Measurements from ENCODE around the gene FAT1.

GRCh38 chr4:186602978-186603377 lies 120.7 kb downstream of the FAT1 start:
- TF ChIP-seq CTCF (IDR thresholded peaks at IDR 0.05), result no peak
- TF ChIP-seq POLR2A (IDR thresholded peaks at IDR 0.05), result no peak
- no peak for TF ChIP-seq POLR2AphosphoS5 (IDR thresholded peaks at IDR 0.05)
